CD4-positive, alpha-beta T cell treated with Interleukin-2 at 100 ng/mL for 4 hours (primary cell): ENCODE data around the gene ATG2A.

ENCODE experiments used
- DNase-seq: peaks from one replicate; pipeline ENCODE4 v3.0.0-alpha.2; 2020; ENCODE audit warnings: low spot score

Gene ATG2A

DNA sequence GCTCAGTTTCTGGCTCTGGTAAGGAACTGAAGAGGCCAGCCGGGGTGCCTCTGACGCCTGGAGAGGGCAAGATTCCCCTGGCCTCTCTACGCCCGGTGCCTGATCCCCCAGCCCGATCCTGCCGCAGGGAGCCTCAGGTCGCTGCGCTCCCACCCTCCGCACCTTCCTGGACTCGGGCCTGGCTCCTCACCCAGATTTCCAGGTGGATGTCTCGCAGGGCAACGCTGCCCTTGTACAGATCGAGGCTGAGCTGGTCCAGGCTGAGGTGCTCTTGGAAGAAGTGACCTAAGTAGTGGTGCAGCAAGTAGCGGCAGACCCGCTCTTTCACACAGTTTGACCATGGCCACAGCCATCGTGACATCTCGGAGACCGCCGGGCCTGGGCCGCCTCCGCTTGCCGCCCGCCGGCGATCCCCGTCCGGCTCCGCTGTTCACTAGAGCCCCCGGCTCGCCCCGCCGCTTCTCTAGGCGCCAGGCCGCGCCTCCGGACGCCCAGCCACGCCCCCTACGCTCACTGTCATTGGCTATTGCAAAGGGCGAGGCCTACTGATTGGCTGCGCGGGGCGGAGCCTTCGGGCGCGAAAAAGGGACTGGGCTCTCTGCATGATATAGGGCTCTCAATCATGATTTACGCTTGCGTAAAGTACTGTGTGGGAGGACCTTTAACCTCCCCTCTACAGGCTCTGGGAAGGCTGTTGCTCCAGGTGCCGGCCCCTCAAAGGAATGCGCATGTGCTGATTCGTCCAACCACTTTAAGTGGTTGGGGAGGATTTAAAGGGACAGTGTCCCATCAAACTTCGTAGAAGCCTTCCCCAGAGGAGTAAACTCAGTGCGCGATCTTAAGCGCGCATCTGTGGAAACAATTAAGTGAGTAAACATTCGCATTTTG, at the start of gene ATG2A:
TSS of gene ATG2A (minus strand) at position 435 of the 888 bp plus-strand sequence. CDS start at position 361, 74 bp downstream.
- peak; percentile 100 for DNase-seq

DNA sequence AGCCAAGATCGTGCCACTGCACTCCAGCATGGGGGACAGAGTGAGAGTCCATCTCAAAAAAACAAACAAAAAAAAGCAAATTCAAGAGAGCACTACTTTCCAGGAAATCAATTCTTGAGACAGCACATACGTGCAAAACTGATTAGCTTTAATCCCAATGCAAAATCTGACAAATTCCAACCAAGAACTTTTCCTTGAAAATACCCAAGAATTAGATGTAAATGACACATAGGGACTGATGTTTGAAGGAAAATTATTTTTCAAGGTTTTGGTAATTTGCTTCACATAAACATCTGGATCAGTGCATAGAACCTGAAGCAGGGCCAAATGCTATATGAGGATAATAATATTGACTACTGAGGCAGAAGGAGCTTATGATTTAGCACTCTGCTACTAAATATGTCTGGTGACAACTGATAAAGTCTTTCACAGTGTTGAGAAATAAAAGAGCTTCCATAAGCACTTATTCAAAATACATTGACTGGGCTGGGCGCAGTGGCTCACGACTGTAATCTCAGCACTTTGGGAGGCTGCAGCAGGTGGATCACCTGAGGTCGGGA, 46.1 kb upstream of the ATG2A start:
- no peak for DNase-seq

DNA sequence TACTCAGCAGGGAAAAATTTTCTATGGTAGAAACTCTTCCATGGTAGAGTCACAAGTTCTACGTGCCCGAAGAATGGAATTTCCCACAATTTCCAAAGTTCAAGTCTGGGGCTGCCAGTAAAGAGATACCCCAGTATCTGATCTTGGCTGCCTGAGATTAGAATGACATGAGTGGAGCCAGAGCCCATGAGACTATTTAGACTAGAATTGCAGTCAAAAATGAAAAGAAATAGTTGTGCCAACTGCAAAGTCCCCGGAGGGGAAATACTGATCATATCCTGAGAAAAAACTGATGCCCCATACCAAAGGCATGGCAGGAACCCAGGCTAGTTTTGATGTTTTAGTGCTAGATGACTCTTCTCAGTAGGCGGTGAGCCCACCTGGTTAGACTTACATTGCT, 43.7 kb upstream of the ATG2A start:
- DNase-seq: no peak

DNA sequence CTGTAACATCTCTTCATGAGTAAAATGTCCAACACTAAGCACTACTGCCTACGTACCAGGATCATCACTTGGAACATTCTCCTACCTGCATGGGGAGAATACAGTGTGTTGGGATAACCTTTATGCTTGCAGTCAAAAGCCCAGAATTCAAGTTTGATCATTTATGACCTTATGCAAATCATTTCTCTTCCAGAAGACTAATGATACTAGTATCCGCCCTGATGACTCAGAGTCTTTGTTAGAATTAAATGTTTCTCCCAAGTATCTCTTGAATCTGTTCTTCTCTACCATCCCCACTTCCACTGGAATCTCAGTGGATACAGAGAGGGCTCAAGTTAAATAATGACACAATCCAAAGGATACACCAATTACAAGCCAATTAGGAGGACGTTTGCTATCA, 42.5 kb upstream of the ATG2A start:
- no peak for DNase-seq

DNA sequence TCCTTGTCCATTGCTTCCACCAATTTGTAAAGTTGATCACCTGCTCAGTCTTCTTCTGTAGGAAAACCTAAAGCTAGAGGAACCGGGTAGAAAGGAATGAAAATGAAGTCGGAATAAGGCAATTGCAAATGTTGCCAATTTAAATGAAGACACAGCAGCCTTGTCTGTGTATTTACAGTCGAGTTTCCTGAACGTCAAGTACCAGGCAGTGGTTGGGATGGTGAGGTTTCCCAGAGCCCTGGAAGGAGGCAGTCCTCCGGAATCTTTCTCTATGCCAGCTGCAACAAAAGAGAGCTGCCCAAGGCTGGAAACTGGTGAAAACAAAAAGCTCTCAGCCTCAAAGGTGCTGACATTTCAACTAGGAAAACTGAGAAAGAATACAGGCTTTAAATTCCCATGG, 37.2 kb upstream of the ATG2A start:
- DNase-seq: no peak

DNA sequence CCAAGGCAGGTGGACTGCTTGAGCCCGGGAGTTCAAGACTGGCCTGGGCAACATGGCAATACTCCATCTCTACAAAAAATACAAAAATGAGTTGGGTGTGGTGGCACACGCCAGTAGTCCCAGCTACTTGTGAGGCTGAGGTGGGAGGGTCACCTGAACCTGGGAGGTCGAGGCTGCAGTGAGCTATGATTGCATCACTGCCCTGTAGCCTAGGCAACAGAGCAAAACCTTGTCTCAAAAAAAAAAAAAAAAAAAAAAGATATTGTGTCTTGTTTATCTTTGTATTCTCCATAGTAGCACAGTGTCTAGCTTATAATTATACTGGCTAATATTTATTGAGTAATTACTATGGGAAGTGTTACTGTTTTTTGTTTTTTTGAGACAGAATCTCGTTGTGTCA, 34.5 kb upstream of the ATG2A start:
- DNase-seq: no peak

DNA sequence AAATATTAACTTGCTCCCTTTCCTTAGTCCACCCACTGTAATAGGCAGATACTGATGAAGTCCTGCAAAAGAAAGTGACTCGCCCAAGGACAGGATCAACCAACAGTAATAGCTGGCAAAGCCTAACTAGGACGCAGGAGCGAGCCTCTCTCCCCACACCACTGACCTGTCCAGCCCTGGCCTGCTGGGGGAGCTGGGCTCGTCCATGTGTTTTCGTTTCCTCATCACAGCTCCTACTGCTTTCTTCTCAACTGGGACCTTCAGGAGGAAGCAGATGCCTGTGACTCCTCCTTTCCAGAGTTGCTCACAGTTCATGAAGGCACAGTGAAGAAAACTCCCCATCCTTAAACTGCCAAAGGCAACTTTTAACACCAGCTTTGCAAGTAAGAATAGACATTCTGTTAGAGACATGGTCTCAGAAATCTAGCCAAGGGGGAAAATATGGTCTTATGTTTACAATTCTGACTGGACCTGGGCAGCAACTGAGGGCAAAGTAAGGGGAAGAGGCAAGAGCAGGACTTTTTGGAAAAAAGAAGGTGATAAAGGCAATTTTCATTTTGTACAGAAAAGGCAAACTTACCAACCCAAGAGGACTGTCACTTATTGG, 30.3 kb upstream of the ATG2A start:
- no peak for DNase-seq

DNA sequence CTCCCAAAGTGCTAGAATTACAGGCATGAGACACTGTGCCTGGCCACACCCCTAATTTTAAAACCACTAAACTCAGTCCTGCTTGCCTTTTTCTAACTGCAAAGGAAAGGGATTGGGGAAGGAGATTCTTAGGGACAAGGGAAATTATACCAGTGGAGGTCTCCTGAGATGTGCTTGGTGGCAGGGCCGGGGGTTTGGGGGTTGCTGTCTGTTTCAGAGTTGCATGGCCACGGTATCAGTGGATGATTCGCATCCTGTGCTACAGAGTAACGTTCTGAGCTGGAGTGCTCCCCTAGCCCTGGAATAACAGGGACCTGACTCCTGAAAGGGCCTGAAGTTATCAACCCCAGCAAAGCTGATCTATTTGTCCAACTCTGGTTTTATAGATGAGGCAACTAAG, 19.5 kb upstream of the ATG2A start:
- DNase-seq: no peak

DNA sequence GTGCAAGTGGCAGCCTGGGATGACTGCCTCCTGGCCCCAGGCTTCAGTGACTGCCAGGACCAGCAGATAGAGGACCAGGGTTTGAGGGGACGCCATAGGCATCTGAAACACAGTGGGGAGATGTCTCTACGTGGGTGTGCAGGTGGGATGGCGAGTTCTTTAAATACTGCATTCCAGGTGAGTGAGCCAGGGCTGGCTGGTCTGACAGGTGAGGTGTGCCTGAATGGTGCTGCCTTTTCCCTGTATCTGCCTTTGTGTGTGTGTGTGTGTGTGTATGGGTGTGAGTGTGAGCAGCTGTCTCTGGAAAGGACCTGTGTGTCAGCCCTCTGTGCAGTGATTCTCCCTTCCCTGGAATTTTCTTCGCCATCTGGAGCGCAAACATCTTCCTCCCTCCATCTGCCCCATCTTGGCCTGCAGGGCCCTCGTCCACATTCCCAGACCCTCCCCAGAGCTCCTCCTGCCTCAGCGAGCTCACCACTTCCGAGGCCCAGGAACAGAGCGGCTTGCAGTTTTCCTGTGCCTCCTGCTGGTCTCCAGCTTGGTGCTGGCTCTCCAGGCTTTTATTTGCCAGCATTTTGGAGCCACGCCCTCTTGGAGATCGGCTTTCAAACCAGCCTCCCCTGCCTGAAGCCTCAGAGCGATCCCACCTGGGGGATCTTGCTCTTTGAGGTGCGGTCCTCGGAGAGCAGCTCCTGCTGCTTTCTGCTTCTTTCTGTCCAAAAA, 18.5 kb upstream of the ATG2A start, which contains the start of gene GPHA2:
TSS of gene GPHA2 (minus strand) at position 535 of the 723 bp plus-strand sequence. CDS start at position 102, 433 bp downstream.
- no peak for DNase-seq

DNA sequence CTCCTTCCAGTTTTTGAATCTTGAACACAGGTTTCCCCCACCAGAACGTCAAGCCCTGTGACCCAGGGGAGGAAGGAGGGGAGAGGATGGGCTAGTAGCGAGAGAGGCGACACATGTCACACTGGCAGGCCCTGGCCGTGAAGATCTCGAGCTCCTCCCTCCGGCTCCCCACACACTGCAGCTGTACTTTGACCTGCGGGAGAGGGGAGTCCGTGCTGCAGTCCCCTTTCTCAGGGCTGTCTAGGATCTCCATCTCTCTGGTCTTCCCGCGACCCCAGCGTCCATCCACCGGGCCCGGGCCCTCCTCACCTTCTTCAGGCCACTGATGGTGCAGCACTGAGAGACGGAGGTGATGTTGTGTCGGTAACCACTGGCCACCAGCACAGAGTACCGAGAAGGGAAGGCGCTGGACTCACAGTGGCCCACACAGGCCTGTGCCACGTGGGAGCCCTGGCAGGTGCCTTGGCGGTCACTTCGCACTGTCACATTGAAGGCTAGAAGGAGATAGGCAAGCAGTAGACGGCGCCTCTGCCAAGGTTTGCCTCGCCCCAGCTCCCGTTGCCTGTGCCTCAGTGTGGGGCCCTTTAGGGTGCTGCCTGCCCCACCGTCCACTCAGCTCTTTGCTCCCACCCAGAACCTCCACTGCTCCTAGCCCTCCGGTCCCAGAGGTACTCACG, 17.8 kb upstream of the ATG2A start:
- DNase-seq: no peak

DNA sequence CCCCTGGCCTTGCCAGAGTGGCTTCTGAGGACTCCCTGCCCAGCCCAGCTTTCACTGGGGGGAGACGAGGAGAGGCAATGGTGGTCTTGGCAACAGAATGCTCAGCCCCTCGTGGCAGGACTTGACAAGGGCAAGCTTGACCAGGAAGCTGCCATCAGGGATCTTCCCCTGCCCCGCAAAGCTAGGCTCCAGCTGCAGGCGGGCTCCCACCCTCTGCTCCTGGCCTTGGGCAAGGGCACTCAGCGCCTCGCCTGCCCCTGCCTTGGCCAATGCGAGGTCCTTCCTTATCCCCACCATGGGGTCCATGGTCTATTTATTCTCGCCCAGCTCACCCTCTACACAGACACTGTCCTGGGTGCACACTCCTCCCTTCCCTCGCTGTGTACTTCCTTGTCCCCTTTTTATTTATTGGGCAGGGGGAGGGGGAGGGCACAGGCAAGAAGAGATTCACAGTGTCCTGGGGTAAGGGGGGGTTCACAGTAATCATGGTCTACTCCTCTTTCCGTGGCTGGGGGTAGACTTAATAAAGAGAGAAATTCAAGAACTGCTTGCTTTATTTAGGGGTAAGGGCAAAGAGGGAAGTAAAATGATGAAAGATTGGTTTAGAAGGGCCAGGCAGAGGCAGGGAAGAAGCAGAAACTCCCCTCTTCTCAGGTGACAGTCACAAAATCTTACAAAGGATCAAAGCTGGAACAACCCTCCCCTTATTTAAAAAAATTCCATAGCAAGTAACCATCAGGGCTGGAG, 17.1 kb upstream of the ATG2A start:
- no peak for DNase-seq

DNA sequence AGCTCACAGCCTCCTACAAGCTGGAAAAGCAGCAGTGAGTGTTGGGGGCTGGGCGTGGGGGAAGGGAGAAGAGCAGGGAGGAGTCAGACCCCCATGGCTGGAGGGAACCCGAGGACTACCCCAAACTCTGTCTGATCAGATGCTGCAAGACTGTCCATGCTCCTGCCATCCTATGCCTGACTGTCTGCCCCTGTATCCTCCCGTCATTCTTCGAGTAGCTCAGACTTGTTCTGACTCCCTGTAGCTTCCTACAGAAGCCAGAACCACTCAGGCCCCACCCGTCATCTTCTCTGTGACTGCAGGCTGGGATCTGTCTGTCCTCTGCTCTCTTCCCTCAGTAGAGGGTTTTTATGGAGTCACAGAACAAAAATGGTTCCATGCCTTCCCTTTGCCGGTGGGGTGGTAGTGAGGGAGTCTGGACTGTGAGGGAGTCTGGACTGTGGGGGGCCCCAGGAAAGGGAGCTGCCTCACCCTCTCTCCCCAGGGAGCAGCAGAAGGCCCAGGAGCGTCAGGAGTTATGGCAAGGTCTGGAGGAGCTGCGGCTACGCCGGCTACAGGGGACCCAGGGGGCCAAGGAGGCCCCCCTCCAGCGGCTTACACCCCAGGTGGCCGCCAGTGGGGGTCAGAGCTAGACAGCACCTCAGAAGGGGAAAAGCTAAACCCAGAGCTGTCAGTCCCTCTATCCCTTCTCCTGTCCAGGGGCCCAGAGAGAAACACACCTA, 16.4 kb upstream of the ATG2A start:
- no peak for DNase-seq

DNA sequence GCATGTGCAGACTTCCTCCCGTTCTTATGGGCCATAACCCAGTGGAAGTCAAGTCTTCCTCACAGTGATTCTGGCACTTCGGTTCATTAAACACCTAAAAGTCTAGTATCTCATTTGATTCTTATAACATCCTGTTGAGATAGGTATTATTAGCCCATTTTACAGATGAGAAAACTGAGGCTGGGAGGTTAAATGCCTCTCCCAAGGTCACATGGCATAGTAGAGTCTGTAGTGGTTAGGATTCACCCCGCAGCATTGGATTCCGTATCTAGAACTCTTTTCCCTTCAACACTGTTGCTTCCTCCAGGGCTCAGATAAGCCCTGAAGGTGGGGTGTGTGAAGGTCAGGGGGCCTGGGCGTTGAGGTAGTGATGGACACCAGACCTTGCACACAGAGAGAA, 15.3 kb upstream of the ATG2A start:
- DNase-seq: no peak

DNA sequence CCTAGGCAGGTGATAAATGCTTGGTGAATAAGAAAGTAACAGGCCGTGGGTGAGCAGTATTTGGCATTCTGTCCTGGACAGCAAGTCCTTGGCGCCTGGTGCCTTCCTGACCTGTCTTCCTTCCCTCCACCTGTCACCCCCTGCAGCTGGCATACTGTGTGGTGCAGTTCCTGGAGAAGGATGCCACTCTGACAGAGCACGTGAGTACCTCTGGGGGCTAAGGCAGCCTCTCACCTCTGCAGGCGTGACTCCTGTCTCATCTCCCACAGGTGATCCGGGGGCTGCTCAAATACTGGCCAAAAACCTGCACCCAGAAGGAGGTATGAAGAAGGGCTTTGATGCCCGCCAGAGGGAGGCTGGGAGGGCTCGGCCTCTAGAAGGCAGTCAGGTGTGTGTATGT, 14.3 kb upstream of the ATG2A start:
- DNase-seq: no peak

DNA sequence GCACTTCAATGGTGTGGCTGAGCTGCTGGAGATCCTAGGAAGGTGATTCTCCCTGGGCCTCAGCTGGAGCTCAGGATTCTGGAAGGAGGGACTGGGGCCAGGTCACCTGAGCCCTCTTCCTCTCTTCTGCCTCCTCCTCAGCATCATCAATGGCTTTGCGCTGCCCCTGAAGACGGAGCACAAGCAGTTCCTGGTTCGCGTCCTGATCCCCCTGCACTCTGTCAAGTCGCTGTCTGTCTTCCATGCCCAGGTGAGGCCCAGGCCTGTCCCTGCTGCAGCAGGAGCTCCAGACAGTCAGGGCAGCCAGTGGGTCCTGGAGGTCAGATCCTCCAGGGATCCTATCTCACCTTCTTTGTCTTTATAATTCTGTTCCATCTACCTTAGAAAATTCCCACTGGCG, 13.3 kb upstream of the ATG2A start:
- no peak for DNase-seq

DNA sequence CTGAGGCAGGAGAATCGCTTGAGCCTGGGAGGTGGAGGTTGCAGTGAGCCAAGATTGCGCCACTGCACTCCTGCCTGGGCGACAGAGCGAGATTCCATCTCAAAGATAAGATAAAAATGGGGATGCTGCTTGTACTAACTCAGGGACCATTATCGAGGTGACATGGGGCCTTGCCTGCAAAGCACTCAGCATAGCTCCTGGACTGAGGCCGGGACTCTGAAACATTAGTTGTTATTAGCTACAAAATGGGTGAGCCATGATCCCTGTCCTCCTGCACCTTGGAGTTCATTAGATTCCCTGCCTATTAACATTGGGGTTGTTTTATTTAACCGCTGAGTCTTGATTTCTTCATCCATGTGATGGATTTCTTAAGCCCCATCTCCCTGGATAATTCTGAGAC, 12.6 kb upstream of the ATG2A start:
- no peak for DNase-seq

DNA sequence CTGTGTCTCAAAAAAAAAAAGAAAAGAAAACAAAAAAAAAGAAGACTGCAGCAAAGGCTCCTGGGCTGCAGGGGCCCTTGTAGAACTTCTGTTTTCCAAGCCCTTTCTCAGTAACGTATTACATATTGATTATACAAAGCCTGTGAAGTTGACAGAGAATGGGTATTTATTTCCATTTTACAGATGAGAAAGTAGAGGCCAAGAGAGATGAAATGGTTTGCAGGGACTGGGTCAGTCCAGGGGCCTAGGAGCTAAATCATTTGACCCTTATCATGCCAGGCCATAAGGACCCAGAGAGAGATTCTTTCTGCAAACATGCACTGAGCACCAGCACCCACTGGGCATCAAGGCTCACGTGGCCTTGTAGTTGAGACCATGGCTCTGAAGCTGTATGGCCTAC, 11.9 kb upstream of the ATG2A start:
- DNase-seq: no peak

DNA sequence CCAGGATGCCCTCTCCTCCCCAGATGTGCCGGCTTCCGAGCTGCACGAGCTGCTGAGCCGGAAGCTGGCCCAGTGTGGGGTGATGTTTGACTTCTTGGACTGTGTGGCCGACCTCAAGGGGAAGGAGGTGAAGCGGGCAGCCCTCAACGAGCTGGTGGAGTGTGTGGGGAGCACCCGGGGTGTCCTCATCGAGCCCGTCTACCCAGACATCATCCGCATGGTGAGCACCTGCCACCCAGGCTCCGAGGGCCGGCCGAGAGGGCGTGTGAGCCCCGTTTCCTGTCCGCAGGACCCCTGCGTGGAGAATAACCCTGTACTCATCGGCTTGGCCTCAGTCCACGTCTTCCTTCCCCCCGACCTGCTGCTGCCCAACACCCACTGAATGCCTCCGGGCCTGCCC, 9.7 kb upstream of the ATG2A start:
- no peak for DNase-seq

DNA sequence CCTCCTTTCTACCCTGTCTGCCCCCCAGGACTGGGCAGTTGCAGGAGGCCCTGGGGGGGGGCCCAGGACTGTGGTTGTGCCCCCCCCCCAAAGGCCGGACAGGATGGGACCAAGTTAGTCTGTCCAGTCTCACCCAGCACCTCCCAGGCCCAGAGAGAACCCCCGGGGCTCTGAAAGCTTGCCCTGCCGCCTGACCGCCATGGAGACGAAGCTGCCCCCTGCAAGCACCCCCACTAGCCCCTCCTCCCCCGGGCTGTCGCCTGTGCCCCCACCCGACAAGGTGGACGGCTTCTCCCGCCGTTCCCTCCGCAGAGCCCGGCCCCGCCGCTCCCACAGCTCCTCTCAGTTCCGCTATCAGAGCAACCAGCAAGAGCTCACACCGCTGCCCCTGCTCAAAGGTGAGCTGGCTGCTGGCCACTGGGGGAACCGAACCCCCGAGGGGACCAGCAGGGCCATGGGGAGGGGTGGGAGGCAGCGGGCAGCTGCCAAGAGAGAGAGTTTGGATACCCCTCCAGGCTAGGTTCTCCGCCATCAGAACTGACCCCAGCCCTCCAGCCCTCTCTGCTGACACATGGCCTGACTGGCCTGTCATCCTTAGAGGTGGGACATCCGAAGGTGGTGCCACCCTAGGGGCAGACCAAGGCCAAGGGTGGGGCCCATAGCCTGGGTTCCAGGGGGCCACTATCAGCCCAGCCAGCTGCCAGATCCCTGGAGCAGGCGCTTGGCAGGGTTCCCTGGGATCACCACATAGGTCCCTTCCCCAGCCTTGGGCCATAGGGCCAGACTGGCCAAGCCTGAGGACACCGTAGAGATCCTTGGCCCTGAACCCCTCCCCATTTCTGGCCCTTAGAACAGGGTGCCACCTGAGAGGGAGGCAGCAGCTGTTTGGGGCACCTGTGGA, 8.8 kb upstream of the ATG2A start:
- no peak for DNase-seq

DNA sequence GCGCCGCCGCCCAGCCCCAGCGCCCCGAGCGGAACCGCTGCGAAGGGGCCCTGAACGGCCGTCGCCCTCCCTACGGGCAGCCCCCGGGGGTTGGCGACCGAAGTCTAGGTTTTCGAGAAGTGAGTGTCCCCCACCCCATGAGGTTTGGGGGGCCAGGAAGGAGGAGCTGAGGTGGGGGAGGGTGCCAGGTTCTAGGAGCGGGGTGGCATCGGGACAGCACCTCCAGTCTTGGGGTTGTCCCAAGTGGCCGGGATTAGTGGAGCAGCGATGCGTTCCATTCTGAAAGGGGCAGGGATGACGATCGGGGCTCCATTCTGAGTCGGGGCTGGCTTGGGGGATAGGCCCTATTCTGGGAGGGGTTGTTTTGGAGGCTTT, 7.9 kb upstream of the ATG2A start:
- DNase-seq: no peak
